Stimulated activated CD8-positive, alpha-beta memory T cell treated with anti-CD3 and anti-CD28 coated beads, Interleukin-15, amount 100 ng/mL, for 48 hours (primary cell): ENCODE results near the gene VWA5B1.
"Not testable (repeated sequence)": the region's sequence is repeated elsewhere in the genome, so short reads cannot be mapped to it uniquely, and the experiment has no call there.

Experiments used
- DNase-seq, 2 donors: peaks; one replicate each; pipeline ENCODE4 v3.0.0-alpha.2; 2020; ENCODE audit warnings: low read depth in 2 of 2

The VWA5B1 gene

GRCh38 chr1:20280906-20281305 lies 9.8 kb upstream of the VWA5B1 start:
- no peak for DNase-seq

GRCh38 chr1:20281801-20282200 lies 8.9 kb upstream of the VWA5B1 start:
- no peak for DNase-seq

- DNase-seq: no peak
Observed at GRCh38 chr1:20282533-20282932, 8.1 kb upstream of the VWA5B1 start.

GRCh38 chr1:20284046-20284445 lies 6.6 kb upstream of the VWA5B1 start:
- no peak for DNase-seq

- DNase-seq: no peak
Observed at GRCh38 chr1:20284625-20285024, 6.0 kb upstream of the VWA5B1 start.

GRCh38 chr1:20285510-20285909 lies 5.2 kb upstream of the VWA5B1 start:
- no peak for DNase-seq

- DNase-seq: not testable (repeated sequence)
Observed at GRCh38 chr1:20287696-20288095, 3.0 kb upstream of the VWA5B1 start.

GRCh38 chr1:20291645-20292084 lies 990 bp downstream of the VWA5B1 start:
- DNase-seq: no peak

GRCh38 chr1:20298626-20299025 lies 8.0 kb downstream of the VWA5B1 start:
- no peak for DNase-seq

- DNase-seq: no peak
Observed at GRCh38 chr1:20301463-20302107, 10.9 kb downstream of the VWA5B1 start.

- no peak for DNase-seq
Observed at GRCh38 chr1:20302108-20302471, 11.4 kb downstream of the VWA5B1 start.

GRCh38 chr1:20307026-20307425 lies 16.4 kb downstream of the VWA5B1 start:
- no peak for DNase-seq

- DNase-seq: no peak
Observed at GRCh38 chr1:20308569-20308968, 17.9 kb downstream of the VWA5B1 start.

- no peak for DNase-seq
Observed at GRCh38 chr1:20311289-20311688, 20.6 kb downstream of the VWA5B1 start.

GRCh38 chr1:20312310-20312709 lies 21.6 kb downstream of the VWA5B1 start:
- DNase-seq: no peak

GRCh38 chr1:20312818-20313217 lies 22.1 kb downstream of the VWA5B1 start:
- DNase-seq: no peak

GRCh38 chr1:20317471-20317870 lies 26.8 kb downstream of the VWA5B1 start:
- DNase-seq: no peak

- DNase-seq: no peak
Observed at GRCh38 chr1:20318521-20318920, 27.8 kb downstream of the VWA5B1 start.

- no peak for DNase-seq
Observed at GRCh38 chr1:20318971-20319370, 28.3 kb downstream of the VWA5B1 start.

GRCh38 chr1:20319456-20320220 lies 29.0 kb downstream of the VWA5B1 start:
- DNase-seq: no peak

- DNase-seq: no peak
Observed at GRCh38 chr1:20320704-20321103, 30.0 kb downstream of the VWA5B1 start.

GRCh38 chr1:20321573-20321972 lies 30.9 kb downstream of the VWA5B1 start:
- DNase-seq: no peak

- DNase-seq: no peak
Observed at GRCh38 chr1:20322081-20322824, 31.6 kb downstream of the VWA5B1 start.
